IPS-NIHi7 (cell line): Measurements from ENCODE around the gene SHISA5.
A peak's percentile ranks its signal among the peaks of the same experiment; 100 is the strongest.

Experiments used
- DNase-seq: peaks from one replicate; pipeline ENCODE4 v3.0.0; 2012; ENCODE audit warnings: mixed read lengths; ENCODE audit errors: extremely low spot score

Gene SHISA5

DNA sequence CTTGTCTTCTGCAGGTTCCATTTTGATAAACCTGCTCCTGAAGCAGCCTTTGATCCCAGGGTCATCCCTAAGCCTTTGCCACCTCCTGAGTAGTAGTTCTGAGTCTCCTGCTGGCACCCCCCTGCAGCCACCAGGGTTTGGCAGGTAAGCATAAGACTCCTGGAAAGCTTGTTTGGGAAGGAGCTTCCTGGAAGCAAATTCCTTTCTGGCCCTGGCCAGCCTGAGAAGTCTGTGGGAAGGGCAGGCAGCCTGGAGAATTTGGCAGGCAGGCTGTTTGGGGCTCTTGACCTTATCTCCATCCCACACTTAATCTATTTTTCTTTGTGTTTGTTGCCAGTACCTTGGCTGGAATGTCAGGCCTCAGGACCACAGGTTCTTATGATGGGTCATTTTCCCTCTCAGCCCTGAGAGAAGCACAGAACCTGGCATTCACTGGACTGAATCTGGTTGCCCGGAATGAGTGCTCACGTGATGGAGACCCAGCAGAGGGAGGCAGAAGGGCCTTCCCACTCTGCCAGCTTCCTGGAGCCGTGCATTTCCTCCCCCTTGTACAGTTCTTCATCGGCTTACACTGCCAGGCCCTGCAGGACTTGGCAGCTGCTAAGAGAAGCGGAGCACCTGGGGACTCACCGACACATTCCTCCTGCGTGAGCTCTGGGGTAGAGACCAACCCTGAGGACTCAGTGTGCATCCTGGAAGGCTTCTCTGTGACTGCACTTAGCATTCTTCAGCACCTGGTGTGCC is 44.0 kb downstream of the SHISA5 start:
- DNase-seq = no peak

GRCh38 chr3:48459331-48459730 is 44.6 kb downstream of the SHISA5 start:
- DNase-seq = no peak

DNA sequence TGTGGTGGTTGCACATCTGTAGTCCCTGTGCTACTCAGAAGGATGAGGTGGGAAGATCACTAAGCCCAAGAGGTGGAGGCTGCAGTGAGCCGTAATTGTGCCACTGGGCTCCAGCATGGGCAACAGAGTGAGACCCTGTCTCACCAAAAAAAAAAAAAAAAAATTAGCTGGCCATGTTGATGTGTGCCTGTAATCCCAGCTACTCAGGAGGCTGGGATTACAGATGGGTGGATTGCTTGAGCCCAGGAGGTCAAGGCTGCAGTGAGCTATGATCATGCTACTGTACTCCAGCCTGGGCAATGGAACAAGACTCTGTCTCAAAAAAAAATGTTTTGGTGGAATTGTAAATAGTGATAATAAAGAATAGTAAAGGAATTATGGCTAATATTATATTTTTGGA is 47.5 kb downstream of the SHISA5 start:
- DNase-seq = no peak

DNA sequence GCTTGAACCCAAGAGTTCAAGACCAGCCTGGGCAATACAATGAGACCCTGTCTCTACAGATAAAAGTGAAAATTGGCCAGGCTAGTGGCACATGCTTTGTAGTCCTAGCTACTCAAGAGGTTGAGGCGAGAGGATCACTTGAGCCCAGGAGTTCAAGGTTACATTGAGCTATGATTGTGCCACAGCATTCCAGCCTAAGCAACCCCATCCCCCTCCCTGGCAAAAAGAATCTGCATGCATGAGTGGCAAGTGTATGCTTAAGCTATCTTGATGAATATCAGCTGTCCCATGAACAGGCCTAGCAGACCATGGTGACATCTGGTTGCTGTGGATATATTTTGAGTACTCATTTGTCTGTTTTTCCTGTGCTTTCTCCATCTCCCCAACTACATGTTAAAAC is 52.7 kb downstream of the SHISA5 start:
- DNase-seq = no peak

DNA sequence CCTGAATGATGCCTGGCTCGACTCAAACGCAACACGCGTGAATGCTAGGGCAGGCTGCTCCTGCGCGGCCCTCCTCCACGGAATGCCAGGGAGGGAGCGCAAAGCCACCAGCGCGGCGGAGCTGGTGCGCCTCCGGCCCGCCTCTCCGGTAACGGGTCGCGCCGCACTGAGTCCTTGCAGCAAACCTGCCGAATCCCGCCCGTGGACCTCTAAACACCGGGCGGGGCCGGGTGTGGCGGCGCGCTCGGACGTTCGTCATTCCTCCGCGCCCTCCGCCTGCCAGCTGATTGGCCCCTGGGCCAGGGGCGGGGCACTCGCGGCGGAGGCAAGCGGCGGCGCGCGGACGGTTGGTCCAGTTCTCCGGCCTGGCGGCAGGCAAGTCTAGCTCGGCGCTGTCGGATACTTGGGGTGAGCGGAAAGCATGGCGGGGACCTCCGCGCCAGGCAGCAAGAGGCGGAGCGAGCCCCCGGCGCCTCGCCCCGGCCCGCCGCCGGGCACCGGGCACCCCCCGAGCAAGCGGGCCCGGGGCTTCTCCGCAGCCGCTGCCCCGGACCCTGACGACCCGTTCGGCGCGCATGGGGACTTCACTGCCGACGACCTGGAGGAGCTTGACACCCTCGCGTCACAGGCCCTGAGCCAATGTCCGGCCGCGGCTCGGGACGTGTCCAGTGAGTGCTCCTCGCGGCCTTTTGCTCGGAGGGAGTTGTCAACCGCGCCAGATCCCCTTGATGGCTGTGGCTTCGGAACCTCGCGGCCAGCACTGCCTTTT is 57.4 kb downstream of the SHISA5 start, which contains the start of gene ATRIP:
Gene ATRIP (plus strand): TSS at position 313 of the 769 bp plus-strand sequence. CDS start 109 bp downstream, at position 422.
- peak; percentile 94 for DNase-seq

- no peak for DNase-seq
These were observed 57.9 kb downstream of the SHISA5 start for GRCh38 chr3:48446043-48446424.

DNA sequence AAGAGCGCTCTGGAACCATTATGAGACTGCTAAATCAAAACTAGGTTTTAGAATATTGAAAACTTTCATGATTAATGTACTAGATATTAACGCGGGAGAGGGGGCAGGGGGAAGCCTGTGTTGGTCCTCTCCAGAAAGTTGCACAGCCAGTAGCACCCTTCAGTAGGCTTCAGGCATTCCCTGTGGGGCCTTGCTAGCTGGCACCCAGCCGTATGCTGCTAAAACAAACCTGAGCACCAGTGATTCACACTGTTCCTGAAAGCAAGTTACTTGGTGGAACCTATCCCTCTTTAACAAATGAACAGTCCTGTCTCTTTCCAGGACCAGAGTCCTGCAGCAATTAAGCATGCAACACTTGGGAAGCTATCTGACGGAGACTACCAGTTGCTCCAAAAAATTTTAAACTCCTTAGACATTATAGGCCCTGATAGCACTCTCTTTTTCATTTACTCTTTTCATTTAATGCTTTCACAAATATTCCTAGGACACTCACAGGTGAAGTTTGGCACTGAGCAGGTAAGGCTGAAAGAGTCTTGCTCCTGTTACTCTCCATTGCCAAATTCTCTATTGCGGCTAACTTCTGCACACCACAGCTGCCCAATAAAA is 58.6 kb downstream of the SHISA5 start:
- DNase-seq = no peak

DNA sequence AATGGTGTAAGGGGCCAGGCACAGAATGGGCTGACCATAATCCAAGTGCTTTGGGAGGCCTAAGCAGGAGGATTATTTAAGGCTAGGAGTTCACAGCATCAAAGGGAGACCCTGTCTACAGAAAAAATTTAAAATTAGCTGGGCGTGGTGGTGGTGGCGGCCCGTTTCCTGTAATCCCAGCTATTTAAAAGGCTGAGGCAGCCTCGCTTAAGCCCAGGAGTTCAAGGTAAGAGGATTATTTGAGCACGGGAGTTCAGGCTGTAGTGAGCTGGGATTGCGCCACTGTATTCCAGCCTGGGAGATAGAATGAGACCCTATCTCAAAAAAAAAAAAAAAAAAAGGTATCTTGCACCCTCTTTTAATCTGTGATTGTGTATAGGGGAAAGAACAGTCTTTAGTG is 62.0 kb downstream of the SHISA5 start:
- no peak for DNase-seq

GRCh38 chr3:48440590-48440958 is 63.4 kb downstream of the SHISA5 start:
- DNase-seq = no peak

GRCh38 chr3:48439820-48440589 is 64.0 kb downstream of the SHISA5 start, which contains the start of the genes CCDC51 and TMA7:
TSS of gene CCDC51 (minus strand) at chr3:48440119. CDS start at chr3:48435128, 4,991 bp downstream.
TSS of gene TMA7 (plus strand) at chr3:48440257. CDS start at chr3:48440297, 40 bp downstream.
- DNase-seq = peak; percentile 98

DNA sequence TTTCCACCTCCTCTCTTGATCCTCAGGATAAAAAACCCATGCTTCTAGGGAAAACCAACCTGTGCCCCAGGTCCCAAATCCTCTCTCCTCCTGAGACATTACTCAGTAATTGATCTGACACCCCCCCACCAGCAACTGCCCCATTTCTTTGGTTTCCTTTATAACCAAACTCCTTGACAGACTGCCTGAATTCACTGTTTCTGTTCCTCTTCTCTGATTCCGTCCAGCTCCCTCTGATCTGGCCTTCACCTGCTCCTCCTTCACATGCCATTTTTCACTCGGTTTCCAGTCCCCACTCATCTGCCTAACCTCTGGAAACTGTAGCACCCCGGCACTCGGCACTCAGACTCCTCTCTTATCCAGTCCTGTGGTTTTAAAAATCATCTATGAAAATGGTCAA is 66.2 kb downstream of the SHISA5 start:
- DNase-seq = no peak

DNA sequence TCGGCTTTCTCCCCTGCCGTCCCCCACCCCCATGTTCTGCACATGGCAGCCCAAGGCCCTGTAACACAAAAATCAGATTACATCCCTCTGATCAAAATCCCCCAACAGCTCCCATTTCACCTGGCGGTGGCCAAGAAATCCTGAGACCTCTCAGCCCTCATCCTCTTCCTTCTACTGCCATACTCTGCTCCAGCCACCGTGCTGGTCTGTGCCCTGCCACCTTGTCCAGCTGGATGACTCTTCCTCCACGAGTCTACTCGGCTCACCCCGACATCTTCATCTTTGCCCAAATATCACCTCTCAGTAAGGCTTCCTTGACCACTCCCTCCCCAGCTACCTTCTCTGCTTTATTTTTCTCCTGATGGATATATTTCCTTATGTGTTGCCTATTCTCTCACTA is 67.1 kb downstream of the SHISA5 start:
- no peak for DNase-seq

GRCh38 chr3:48436477-48436787 is 67.5 kb downstream of the SHISA5 start:
- DNase-seq = no peak

GRCh38 chr3:48435774-48436476 is 68.0 kb downstream of the SHISA5 start:
- peak; percentile 89 for DNase-seq

DNA sequence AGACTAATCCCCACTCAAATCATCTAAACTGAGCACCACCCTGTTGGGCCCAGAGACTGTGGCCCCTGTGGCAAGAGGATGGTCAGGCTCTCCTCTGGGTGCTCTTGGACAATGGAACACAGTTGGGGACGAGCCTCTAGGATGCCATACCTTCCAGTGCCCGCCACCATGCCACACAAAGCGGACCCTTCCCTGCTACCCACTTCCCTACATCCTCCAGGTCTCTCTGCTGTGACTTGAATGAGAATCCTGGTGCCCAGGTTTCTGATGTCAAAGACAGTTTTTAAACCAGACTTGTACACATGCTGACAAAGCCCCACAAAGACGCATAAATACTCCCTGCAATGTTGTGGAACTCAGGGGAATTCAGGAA is 68.8 kb downstream of the SHISA5 start:
- no peak for DNase-seq

GRCh38 chr3:48434591-48435222 is 69.3 kb downstream of the SHISA5 start:
- no peak for DNase-seq

DNA sequence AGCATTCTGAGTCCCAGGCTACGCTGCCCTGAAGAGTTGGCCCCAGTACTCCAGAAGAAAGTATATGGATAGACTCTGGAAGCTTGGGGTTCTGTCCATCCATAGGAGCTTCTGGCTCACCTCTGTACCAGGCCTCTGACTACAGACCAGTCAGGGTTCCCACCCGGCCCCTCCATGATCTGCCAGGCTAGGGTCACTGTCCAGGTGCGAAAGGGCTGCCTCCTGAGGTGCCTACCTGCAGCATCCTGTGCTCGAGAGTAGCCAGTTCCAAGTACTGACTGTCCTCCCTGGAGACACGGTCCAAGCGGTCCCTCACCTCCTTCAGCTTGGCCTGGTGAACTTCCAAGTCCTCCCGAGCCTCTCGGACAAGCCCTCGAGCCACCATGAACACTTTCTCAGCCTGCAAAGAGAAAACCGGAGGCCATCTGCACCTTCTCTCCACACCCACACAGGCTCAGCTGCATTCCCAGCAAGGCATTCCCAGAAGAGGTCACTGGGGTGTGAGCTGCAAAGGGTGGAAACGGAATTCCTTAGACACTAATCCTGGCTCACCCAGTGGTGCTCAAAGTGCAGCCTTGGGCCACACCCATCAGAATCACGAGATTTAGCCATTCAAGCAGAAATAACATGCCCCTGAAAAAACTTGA is 70.4 kb downstream of the SHISA5 start:
- no peak for DNase-seq

DNA sequence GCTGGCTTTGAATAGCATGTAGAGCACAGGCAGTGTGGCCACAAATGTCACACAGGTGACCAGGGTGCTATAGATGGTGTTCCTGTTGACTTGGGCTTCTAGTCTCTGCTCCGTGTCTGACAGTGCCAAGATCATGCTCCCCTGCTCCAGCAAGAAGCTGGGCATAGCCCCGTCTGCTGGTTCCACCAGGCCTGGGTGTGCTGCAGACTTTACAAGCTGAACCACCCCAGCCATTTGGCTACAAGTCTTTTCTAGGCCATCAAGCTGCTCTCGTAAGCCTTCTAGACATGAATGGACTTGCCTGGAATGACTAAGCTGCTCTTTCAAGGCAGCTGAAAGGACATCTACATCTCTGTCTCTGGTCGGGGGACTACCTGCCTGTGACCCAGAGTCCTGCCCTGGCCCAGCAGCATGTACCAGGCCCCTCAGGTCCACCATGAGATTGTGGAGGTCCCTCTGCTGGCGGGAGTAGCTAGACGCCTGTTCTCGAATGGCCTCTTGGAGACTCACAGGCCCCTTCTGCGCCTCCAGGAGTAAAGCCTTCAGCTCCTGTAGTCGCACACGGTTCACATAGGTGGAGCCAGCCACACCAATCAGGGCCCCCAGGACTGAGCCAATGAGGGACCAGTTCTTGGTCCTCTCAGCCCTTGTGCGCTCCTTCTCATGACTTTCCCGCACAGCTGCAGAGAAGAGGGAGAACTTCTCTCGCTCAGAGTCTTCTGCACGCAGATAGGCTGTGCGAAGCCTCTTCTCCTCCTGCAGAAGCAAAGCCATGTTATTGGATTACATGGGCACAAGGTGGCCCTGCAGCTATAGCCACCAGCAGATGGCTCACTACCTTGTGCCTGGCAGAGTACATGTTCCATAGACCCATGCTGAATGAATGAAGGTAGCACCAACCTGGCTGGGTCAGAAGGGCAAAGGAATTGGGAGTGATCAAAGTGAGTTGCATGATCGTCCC is 71.3 kb downstream of the SHISA5 start:
- DNase-seq = peak; percentile 72
